Progenitor cell of endocrine pancreas (in vitro differentiated cells): ENCODE measurements around the gene CTBP1. TPM values are rescaled to one million over a fixed set of nuclear protein-coding genes. Genes with fewer than 3 reads are reported as not detected.

ENCODE experiments used
- total RNA-seq: library from RNA; stranded (reverse); gene quantifications from 2 replicates; pipeline ENCODE4 v1.2.1, GENCODE V29; 2021

CTBP1 gene
- total RNA-seq, 1 donor from 2014 or later, result 199 TPM

Other genes with a start within 250 kb of the CTBP1 start
- 121 and 126 TPM in 2 replicates for gene FGFRL1, start 237.5 kb downstream of the CTBP1 start, total RNA-seq
- 11.2 and 11.6 TPM in 2 replicates for gene RNF212, start 135.6 kb downstream of the CTBP1 start, total RNA-seq
- gene SPON2, start 76.5 kb downstream of the CTBP1 start, total RNA-seq, result 1.9 and 2.2 TPM in 2 replicates
- 77.8 and 81.3 TPM in 2 replicates for gene MAEA, start 40.8 kb upstream of the CTBP1 start, total RNA-seq
- 32.5 and 39.5 TPM in 2 replicates for gene UVSSA, start 98.1 kb upstream of the CTBP1 start, total RNA-seq
- gene NKX1-1, start 157.3 kb upstream of the CTBP1 start, total RNA-seq, result not detected in 2 replicates